ENCODE results near the gene HERC2. TPM values are rescaled to one million over a fixed set of nuclear protein-coding genes. Genes with fewer than 3 reads are reported as not detected.

The HERC2 gene
- polyA plus RNA-seq, 1 of the 3 experiments (the other 2 are of a cell fraction), result 22.3 TPM

GRCh38 chr15:28118083-28118482 lies 203.9 kb downstream of the HERC2 start:
- no peaks in the 10 kb centered on the region for H4K20me1 ChIP-seq (ENCODE audit: insufficient read depth)
- H3K27ac ChIP-seq (ENCODE audit: low read depth in 2 of 2, low read length in 1 of 2), result no peak overlapping the region
- H3K9ac ChIP-seq, result no peak overlapping the region
- no peaks in the 10 kb centered on the region for H3K9me2 ChIP-seq
- ChIA-PET POLR2A (no interaction called here), CTCF (interaction anchor here (1.0 to 1.4 kb wide), 5 partner anchors 9 to 1227 kb away, joined by 3 to 4 read pairs (median 3); no protein-coding TSS in a partner anchor)
- no peaks in the 10 kb centered on the region for H3F3A ChIP-seq (replicated peaks; ENCODE audit: insufficient read depth)
- H3K36me3 ChIP-seq (replicated peaks in 1 of 2; ENCODE audit: control insufficient read depth in 1 of 2, insufficient read depth in 2 of 2, low read length in 1 of 2), result peaks cover 19 to 57% of the 10 kb centered on the region in 2 experiments
- no peak overlapping the region for H3K4me2 ChIP-seq
- H3K4me1 ChIP-seq (ENCODE audit: control insufficient read depth in 1 of 2, insufficient read depth in 2 of 2, low read depth in 1 of 2, low read length in 1 of 2), result no peaks in the 10 kb centered on the region
- H2AFZ ChIP-seq (ENCODE audit: low read depth), result no peak overlapping the region
- H3K27me3 ChIP-seq (ENCODE audit: insufficient read depth), result no peaks in the 10 kb centered on the region
- 97% methylated on average over 7 of the region's 11 CpGs for WGBS (ENCODE audit: low lambda C conversion rate)
- no peaks in the 10 kb centered on the region for H3K9me3 ChIP-seq
- no peaks in the 10 kb centered on the region for H3K79me2 ChIP-seq (ENCODE audit: insufficient read depth)
- no peak overlapping the region for H3K4me3 ChIP-seq (ENCODE audit: low read depth in 2 of 2, low read length in 1 of 2)
- DNase-seq, result no peak
- TF ChIP-seq REST (IDR thresholded peaks at IDR 0.05; ENCODE audit: low read depth, low read length), result no peak
- TF ChIP-seq USF2 (IDR thresholded peaks at IDR 0.05; ENCODE audit: borderline replicate concordance, low read depth, low read length), result no peak
- TF ChIP-seq EP300 (IDR thresholded peaks at IDR 0.05; ENCODE audit: borderline replicate concordance in 1 of 2, low read depth in 1 of 2, low read length in 1 of 2), result no peak
- no peak for TF ChIP-seq NRF1 (IDR thresholded peaks at IDR 0.05; ENCODE audit: low read depth, low read length)
- no peak for TF ChIP-seq SMC3 (IDR thresholded peaks at IDR 0.05; ENCODE audit: low read depth, low read length)
- TF ChIP-seq GABPA (IDR thresholded peaks at IDR 0.05; ENCODE audit: low read depth), result no peak
- TF ChIP-seq RXRA (IDR thresholded peaks at IDR 0.05; ENCODE audit: borderline replicate concordance, low read depth), result no peak
- TF ChIP-seq PBX3 (IDR thresholded peaks at IDR 0.05), result no peak
- TF ChIP-seq CTCF (IDR thresholded peaks at IDR 0.05), result no peak
- no peak for TF ChIP-seq SIN3A (IDR thresholded peaks at IDR 0.05; ENCODE audit: borderline replicate concordance, low read depth, low read length)
- no peak for TF ChIP-seq MAX (IDR thresholded peaks at IDR 0.05; ENCODE audit: low read depth)
- TF ChIP-seq TEAD4 (IDR thresholded peaks at IDR 0.05; ENCODE audit: borderline replicate concordance, insufficient read depth), result no peak
- TF ChIP-seq RCOR1 (IDR thresholded peaks at IDR 0.05; ENCODE audit: low read length), result no peak
- no peak for TF ChIP-seq ZBTB33 (IDR thresholded peaks at IDR 0.05; ENCODE audit: borderline replicate concordance, low read depth)
- no peak for TF ChIP-seq MXI1 (IDR thresholded peaks at IDR 0.05; ENCODE audit: low read depth, low read length)
- TF ChIP-seq MEF2A (IDR thresholded peaks at IDR 0.05; ENCODE audit: borderline replicate concordance, low read depth), result no peak

Measured in SK-N-SH (cell line).